Measurements from ENCODE around the gene CDK11B.
"Not testable (repeated sequence)": the region's sequence is repeated elsewhere in the genome, so short reads cannot be mapped to it uniquely, and the experiment has no call there.

CDK11B gene

GRCh38 chr1:1597275-1597930 is 61.4 kb downstream of the CDK11B start:
- DNase-seq = no peak

GRCh38 chr1:1596493-1597274 is 62.1 kb downstream of the CDK11B start:
- DNase-seq = no peak

DNA sequence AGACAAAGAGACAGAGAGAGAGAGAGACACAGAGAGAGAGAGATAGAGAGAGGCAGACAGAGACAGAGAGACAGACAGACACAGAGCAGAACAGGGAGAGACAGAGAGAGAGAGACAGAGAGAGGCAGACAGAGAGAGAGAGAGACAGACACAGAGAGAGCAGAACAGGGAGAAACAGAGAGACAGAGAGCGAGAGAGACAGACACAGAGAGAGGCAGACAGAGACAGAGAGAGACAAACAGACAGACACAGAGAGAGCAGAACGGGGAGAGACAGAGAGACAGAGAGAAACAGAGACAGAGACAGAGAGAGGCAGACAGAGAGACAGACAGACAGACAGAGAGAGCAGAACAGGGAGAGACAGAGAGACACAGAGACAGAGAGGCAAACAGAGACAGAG is 63.5 kb downstream of the CDK11B start:
- DNase-seq = not testable (repeated sequence)

DNA sequence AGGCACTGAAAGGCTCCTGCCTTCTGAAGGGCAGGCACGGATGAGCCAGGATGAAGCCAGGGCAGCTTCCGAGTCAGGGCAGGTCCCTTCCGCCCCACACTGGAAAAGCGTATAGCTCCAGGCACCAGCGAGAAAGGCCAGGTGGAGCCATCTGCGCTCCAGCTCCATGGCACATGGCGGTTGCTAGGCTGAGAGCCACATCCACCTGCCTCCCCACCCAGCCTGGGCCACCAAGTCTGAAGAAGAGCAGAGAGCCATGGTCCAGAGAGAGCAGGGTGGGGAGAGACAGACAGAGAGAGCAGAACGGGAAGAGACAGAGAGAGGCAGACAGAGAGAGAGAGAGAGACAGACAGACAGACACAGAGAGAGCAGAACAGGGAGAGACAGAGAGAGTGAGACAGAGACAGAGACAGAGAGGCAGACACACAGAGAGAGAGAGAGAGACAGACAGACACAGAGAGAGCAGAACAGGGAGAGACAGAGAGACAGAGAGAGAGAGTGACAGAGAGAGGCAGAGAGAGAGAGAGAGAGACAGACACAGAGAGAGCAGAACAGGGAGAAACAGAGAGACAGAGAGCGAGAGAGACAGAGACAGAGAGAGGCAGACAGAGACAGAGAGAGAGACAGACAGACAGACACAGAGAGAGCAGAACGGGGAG is 64.1 kb downstream of the CDK11B start:
- DNase-seq = no peak

- DNase-seq = no peak
These were observed 64.8 kb downstream of the CDK11B start for GRCh38 chr1:1593834-1594601.

DNA sequence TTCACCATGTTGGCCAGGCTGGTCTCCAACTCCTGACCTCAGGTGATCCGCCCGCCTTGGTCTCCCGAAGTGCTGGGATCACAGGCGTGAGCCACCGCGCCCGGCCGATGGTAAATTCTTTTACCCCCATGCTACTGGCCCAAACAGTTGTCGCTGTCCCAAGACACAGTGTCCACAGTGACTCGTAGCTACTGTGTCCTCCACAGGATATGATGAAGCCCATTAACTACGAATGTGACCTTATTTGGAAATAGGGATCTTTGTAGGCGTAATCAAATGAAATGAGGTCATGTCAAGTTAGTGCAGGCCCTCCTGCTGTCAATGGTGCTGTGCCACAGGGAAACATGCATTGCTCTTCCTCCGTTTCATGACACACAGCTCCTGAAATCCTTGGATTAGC is 67.4 kb downstream of the CDK11B start:
- no peak for DNase-seq

Data from stimulated activated CD4-positive, alpha-beta T cell treated with anti-CD3 and anti-CD28 coated beads, Interleukin-12 subunit alpha, Interleukin-12 subunit beta, amount 100 ng/mL, for 4 hours (primary cell).